MM.1S (cell line): ENCODE results near the gene POM121C.
"Not testable (repeated sequence)": the region's sequence is repeated elsewhere in the genome, so short reads cannot be mapped to it uniquely, and the experiment has no call there.

Source experiments
- DNase-seq: peaks from one replicate; pipeline ENCODE4 v3.0.0-alpha.2; 2015
- H2AFZ ChIP-seq: fragments of 300-600 bp; sonication (generic); 2 replicates; pipeline ENCODE4 v1.6.0; 2016; ENCODE audit warnings: antibody characterized with exemption, low read length
- H3F3A ChIP-seq: fragments of 300-600 bp; sonication (generic); 2 replicates; pipeline ENCODE4 v1.6.1; 2016; ENCODE audit warnings: mild to moderate bottlenecking, antibody characterized with exemption, low read length, moderate library complexity, mixed read lengths; ENCODE audit not compliant: insufficient read depth
- H3K27ac ChIP-seq: fragments of 300-600 bp; sonication (generic); 2 replicates; pipeline ENCODE4 v1.5.1; 2016; ENCODE audit warnings: mild to moderate bottlenecking, low read length
- H3K27me3 ChIP-seq: fragments of 300-600 bp; sonication (generic); replicated peaks from 2 replicates; pipeline ENCODE4 v1.6.0; 2016; ENCODE audit warnings: low read length; ENCODE audit not compliant: insufficient read depth
- H3K36me3 ChIP-seq: fragments of 300-600 bp; sonication (generic); replicated peaks from 2 replicates; pipeline ENCODE4 v1.6.1; 2016; ENCODE audit warnings: mild to moderate bottlenecking, low read length, mixed read lengths; ENCODE audit not compliant: insufficient read depth
- H3K4me1 ChIP-seq: fragments of 300-600 bp; sonication (generic); 2 replicates; pipeline ENCODE4 v1.6.1; 2016; ENCODE audit warnings: low read length, mixed read lengths
- H3K4me2 ChIP-seq: fragments of 300-600 bp; sonication (generic); 2 replicates; pipeline ENCODE4 v1.6.0; 2016; ENCODE audit warnings: low read depth, low read length
- H3K4me3 ChIP-seq: fragments of 300-600 bp; sonication (generic); 2 replicates; pipeline ENCODE4 v1.5.1; 2016; ENCODE audit warnings: low read length, mixed read lengths
- H3K79me2 ChIP-seq: fragments of 300-600 bp; sonication (generic); 2 replicates; pipeline ENCODE4 v1.6.1; 2016; ENCODE audit warnings: mixed run types, low read length, mixed read lengths
- H3K9ac ChIP-seq: fragments of 300-600 bp; sonication (generic); 2 replicates; pipeline ENCODE4 v1.6.1; 2016; ENCODE audit warnings: low read length, mixed read lengths
- H3K9me2 ChIP-seq: fragments of 300-600 bp; sonication (generic); replicated peaks from 2 replicates; pipeline ENCODE4 v1.6.1; 2016; ENCODE audit warnings: mild to moderate bottlenecking, low read length, mixed read lengths; ENCODE audit not compliant: insufficient read depth
- H3K9me3 ChIP-seq: fragments of 300-600 bp; sonication (generic); replicated peaks from 2 replicates; pipeline ENCODE4 v1.6.1; 2016; ENCODE audit warnings: mild to moderate bottlenecking, low read length, mixed read lengths; ENCODE audit not compliant: insufficient read depth
- H4K20me1 ChIP-seq: fragments of 300-600 bp; sonication (generic); 2 replicates; pipeline ENCODE4 v1.6.1; 2016; ENCODE audit warnings: mild to moderate bottlenecking, low read length, moderate library complexity, mixed read lengths; ENCODE audit not compliant: insufficient read depth

POM121C gene

GRCh38 chr7:75397865-75398264 is 88.2 kb downstream of the POM121C start:
- not testable (repeated sequence) for H3K9me3 ChIP-seq, DNase-seq, H3K27me3 ChIP-seq, H3K9ac ChIP-seq, H3K79me2 ChIP-seq, H3F3A ChIP-seq, H3K9me2 ChIP-seq, H3K36me3 ChIP-seq, H3K27ac ChIP-seq, H3K4me3 ChIP-seq, H3K4me1 ChIP-seq, H2AFZ ChIP-seq, H3K4me2 ChIP-seq, H4K20me1 ChIP-seq

DNA sequence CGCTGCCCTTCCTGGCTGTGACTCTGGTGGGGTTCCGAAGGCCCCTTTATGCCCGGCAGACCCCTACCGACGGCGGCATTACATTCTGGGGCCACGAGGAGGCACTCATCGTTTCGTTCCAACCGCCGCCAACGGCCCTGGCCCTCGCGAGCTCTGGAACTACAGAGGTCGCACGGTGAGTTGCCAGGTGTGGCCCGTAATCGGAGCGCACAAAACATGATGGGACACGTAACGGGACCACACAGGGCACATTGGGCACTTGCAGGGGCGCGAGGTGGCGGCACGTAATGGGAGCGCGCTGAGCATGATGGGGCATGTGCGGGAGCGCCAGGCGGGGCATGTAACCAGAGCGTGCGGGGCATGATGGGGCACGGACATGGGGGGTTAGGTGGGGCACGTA is 90.8 kb downstream of the POM121C start, which contains the start of gene TRIM73:
TRIM73 (plus strand) TSS at position 301 of the 400 bp plus-strand sequence. CDS start 3,305 bp downstream, outside the sequence.
- H3K4me2 ChIP-seq, H3K4me1 ChIP-seq, DNase-seq: not testable (repeated sequence)

GRCh38 chr7:75393194-75393593 is 92.9 kb downstream of the POM121C start:
- not testable (repeated sequence) for H2AFZ ChIP-seq, H3K27me3 ChIP-seq, H3K4me1 ChIP-seq, H3K36me3 ChIP-seq, H4K20me1 ChIP-seq, H3K9me3 ChIP-seq, H3K9ac ChIP-seq, H3K79me2 ChIP-seq, H3K9me2 ChIP-seq, DNase-seq, H3F3A ChIP-seq, H3K4me2 ChIP-seq, H3K27ac ChIP-seq, H3K4me3 ChIP-seq

More for the DNA sequence above, 90.8 kb downstream of the POM121C start, which contains the start of gene TRIM73:
- not testable (repeated sequence) for H3K9ac ChIP-seq, H3K9me2 ChIP-seq, H3K79me2 ChIP-seq, H3K27ac ChIP-seq, H3K27me3 ChIP-seq, H3K36me3 ChIP-seq, H4K20me1 ChIP-seq, H3K4me3 ChIP-seq, H3K9me3 ChIP-seq, H3F3A ChIP-seq, H2AFZ ChIP-seq

DNA sequence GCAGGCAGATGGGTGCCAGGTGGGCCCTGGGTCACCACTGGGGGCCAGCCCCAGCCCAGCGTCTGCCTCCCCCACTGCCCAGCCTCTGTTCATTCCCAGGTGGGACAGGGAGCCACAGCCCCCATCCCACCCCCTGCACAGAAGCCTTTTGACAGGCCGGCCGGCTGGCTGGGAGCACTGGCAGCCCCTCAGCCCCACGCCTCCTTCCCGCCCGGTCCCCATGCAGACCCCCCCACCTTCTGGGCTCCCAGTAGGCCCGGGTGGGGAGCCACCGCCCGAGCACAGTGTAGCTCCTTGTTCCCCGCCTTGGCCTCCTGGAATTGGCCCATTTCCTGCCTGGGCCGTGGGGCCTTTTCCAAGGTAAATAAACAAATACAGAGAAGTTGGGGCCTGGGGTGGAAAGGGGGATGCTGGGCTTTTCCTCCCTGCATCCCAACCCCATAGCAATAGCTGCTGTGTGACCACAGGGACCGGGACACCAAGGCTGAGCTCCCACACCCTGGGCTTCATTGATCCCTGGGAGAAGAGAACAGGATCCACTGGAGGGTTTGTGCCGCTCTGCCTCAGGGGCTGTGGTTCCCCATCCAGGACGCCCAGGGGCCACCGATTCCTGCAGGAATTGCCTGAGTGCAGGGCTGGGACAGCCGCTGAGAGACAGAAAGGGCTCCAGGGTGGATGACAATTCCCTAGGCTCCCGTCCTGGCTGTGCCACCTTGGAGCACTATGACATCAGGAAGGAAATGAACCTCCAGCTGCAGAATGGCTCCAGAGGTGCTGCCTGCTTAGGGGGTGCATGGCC is 111.4 kb downstream of the POM121C start:
- DNase-seq, H3K79me2 ChIP-seq, H3K9me3 ChIP-seq: not testable (repeated sequence)

DNA sequence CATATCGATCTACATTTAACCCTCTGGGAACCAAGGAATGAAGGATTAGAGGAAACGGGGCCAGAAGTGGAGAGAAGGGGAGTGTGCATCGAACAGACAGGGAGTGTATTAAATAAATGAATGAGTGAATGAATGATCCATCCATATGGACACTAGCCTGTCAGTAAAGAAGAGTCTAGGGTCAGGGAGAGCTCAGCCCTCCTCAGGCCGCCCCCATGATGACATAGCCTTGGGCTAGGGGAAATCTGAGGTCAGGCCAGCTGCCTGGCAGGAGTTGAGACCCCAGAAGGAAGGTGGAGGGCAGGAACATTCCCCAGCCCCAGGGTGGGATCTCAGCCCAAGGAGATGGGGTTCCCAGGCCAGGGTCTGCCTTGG is 112.0 kb downstream of the POM121C start:
- H3K27ac ChIP-seq, H3K4me3 ChIP-seq, H4K20me1 ChIP-seq, H3K36me3 ChIP-seq, H3F3A ChIP-seq, H3K27me3 ChIP-seq, DNase-seq, H2AFZ ChIP-seq, H3K9ac ChIP-seq, H3K9me2 ChIP-seq, H3K9me3 ChIP-seq, H3K4me1 ChIP-seq, H3K79me2 ChIP-seq, H3K4me2 ChIP-seq: not testable (repeated sequence)

More for the DNA sequence above, 111.4 kb downstream of the POM121C start:
- not testable (repeated sequence) for H3K27me3 ChIP-seq, H3K4me1 ChIP-seq, H3F3A ChIP-seq, H3K36me3 ChIP-seq, H3K9me2 ChIP-seq, H3K27ac ChIP-seq, H3K4me2 ChIP-seq, H4K20me1 ChIP-seq, H3K9ac ChIP-seq, H2AFZ ChIP-seq, H3K4me3 ChIP-seq

- DNase-seq, H3K27ac ChIP-seq, H3K36me3 ChIP-seq, H3K79me2 ChIP-seq, H3K9me2 ChIP-seq, H3K27me3 ChIP-seq, H3K9me3 ChIP-seq, H3K4me1 ChIP-seq, H4K20me1 ChIP-seq, H2AFZ ChIP-seq, H3K9ac ChIP-seq, H3K4me3 ChIP-seq, H3F3A ChIP-seq, H3K4me2 ChIP-seq: not testable (repeated sequence)
These were observed 118.8 kb downstream of the POM121C start for GRCh38 chr7:75367313-75367712.
